IPS DF 6.9 (cell line): Measurements from ENCODE around the gene TADA2B.
"Not testable (repeated sequence)": the region's sequence is repeated elsewhere in the genome, so short reads cannot be mapped to it uniquely, and the experiment has no call there.

ENCODE experiments used
- DNase-seq: peaks from one replicate; pipeline ENCODE4 v3.0.0-alpha.2; 2013; ENCODE audit warnings: low read depth, low spot score
- H3K27ac ChIP-seq: one replicate; pipeline ENCODE4 v1.5.1; 2013; ENCODE audit warnings: low read length, control low read depth
- H3K27me3 ChIP-seq: 2 replicates; pipeline ENCODE4 v1.6.1; 2013; ENCODE audit warnings: mild to moderate bottlenecking, low read length; ENCODE audit not compliant: control insufficient read depth, insufficient read depth
- H3K36me3 ChIP-seq: 2 replicates; pipeline ENCODE4 v1.6.1; 2013; ENCODE audit warnings: low read length; ENCODE audit not compliant: control insufficient read depth, insufficient read depth
- H3K4me1 ChIP-seq: 2 replicates; pipeline ENCODE4 v1.6.1; 2013; ENCODE audit warnings: low read length; ENCODE audit not compliant: control insufficient read depth, insufficient read depth
- H3K4me3 ChIP-seq: 2 replicates; pipeline ENCODE4 v1.5.1; 2013; ENCODE audit warnings: mild to moderate bottlenecking, low read length
- H3K9me3 ChIP-seq: 2 replicates; pipeline ENCODE4 v1.6.1; 2013; ENCODE audit warnings: low read length, inconsistent platforms; ENCODE audit not compliant: control insufficient read depth, insufficient read depth
- WGBS: extraction: QIAGEN DNeasy Blood & Tissue Kit; methylation state at CpG from one replicate; pipeline ENCODE4 v1.1.7; 2013; ENCODE audit warnings: mixed read lengths, missing lambda C conversion rate; ENCODE audit not compliant: insufficient read length, insufficient coverage; 5-methylcytosine and 5-hydroxymethylcytosine counted together

TADA2B gene

DNA sequence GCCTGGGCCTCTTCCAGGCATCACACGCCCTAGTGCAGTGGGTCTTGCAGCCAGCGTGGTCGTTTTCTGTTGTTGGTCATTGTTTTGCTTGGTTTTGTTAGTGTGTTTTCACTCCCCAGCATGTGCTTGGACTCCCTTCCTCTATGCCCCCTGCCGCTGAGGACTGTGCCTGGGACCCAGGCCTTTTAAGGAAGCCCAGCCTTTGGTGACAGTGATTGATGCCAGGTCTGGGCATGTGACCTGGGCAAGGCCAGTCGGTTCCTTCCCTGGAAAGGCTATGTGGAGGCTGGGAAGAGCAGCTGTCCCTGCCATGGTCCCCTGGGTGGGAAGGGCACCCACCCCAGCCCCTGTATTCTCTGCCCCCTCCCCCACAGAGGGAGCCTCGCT lies 33.5 kb downstream of the TADA2B start:
- WGBS, result no CpG with 5 or more reads among the region's 6 CpGs
- Histone ChIP-seq H3K27ac (no peak overlapping the region), H3K4me1 (no peaks in the 10 kb centered on the region), H3K36me3 (no peaks in the 10 kb centered on the region), H3K9me3 (no peaks in the 10 kb centered on the region), H3K27me3 (no peaks in the 10 kb centered on the region; the same call in 1 of the 2 replicates), H3K4me3 (no peak overlapping the region)
- no peak for DNase-seq

DNA sequence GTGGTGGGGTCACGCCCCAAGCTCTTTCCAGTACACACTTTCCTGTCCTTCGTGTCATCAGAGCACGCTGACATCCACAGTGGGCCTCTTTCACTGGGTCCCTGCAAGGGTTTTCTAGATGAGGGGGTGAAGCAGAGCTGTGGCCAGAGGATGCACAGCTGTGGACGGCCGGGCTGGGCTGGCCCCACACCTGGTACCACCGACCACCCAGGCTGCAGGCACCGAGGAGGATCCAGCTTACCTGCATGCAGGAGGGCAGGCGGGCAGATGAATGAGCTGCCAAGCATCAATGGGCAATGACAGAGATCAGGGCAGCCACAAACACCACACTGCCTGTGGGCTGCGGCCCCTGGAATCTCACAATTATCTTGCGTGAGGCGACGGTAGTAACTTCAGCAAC lies 34.2 kb downstream of the TADA2B start:
- WGBS, result no CpG with 5 or more reads among the region's 12 CpGs
- Histone ChIP-seq H3K27ac (no peak overlapping the region), H3K4me3 (no peak overlapping the region), H3K27me3 (no peaks in the 10 kb centered on the region; the same call in 1 of the 2 replicates), H3K4me1 (no peaks in the 10 kb centered on the region), H3K9me3 (no peaks in the 10 kb centered on the region), H3K36me3 (no peaks in the 10 kb centered on the region)
- DNase-seq, result no peak

DNA sequence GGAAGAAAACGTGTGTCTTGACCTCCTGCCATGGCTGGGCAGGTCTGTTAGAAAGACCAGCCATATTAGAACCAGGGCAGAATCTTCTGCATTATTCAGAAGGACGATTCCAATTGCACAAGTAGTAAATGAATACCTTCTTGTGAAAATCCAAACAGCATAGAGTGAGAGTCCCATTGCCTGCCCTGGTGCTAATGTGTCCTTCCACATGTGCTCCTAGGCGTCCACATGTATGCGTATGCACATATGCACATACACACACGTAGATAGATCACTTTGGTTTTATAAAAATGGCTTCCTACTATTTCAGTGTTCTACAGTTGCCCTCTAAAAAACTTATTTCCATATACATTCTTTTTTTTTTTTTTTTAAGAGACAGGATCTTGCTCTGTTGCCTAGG lies 34.9 kb downstream of the TADA2B start:
- no peaks in the 10 kb centered on the region for H3K4me1 ChIP-seq
- no peak overlapping the region for H3K27ac ChIP-seq
- no peaks in the 10 kb centered on the region for H3K36me3 ChIP-seq
- no CpG with 5 or more reads among the region's 5 CpGs for WGBS
- H3K9me3 ChIP-seq, result no peaks in the 10 kb centered on the region
- no peak overlapping the region for H3K4me3 ChIP-seq
- no peak for DNase-seq
- H3K27me3 ChIP-seq, result no peaks in the 10 kb centered on the region; the same call in 1 of the 2 replicates

DNA sequence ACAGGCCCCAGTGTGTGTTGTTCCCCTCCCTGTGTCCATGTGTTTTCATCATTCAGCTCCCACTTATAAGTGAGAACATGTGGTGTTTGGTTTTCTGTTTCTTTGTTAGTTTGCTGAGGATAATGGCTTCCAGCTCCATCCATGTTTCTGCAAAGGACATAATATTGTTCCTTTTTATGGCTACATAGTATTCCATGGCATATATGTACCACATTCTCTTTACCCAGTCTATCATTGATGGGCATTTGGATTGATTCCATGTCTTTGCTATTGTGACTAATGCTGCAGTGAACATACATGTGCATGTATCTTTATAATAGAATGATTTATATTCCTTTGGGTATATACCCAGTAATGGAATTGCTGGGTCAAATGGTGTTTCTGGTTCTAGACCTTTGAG lies 36.3 kb downstream of the TADA2B start:
- H3K4me1 ChIP-seq, H3K4me3 ChIP-seq, H3K27ac ChIP-seq, H3K36me3 ChIP-seq, H3K9me3 ChIP-seq, H3K27me3 ChIP-seq, DNase-seq: not testable (repeated sequence)

DNA sequence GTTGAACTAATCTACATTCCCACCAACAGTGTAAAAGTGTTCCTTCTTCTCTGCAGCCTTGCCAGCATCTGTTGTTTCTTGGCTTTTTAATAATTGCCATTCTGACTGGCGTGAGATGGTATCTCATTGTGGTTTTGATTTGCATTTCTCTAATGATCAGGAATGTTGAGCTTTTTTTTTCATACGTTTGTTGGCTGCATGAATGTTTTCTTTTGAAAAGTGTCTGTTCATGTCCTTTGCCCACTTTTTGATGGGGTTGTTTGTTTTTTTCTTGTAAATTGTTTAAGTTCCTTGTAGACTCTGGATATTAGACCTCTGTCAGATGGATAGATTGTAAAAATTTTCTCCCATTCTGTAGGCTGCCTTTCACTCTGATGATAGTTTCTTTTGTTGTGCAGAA lies 36.7 kb downstream of the TADA2B start:
- H3K27ac ChIP-seq, H3K4me3 ChIP-seq, H3K36me3 ChIP-seq, H3K4me1 ChIP-seq, DNase-seq, H3K27me3 ChIP-seq, H3K9me3 ChIP-seq: not testable (repeated sequence)
- no CpG with 5 or more reads among the region's 2 CpGs for WGBS

DNA sequence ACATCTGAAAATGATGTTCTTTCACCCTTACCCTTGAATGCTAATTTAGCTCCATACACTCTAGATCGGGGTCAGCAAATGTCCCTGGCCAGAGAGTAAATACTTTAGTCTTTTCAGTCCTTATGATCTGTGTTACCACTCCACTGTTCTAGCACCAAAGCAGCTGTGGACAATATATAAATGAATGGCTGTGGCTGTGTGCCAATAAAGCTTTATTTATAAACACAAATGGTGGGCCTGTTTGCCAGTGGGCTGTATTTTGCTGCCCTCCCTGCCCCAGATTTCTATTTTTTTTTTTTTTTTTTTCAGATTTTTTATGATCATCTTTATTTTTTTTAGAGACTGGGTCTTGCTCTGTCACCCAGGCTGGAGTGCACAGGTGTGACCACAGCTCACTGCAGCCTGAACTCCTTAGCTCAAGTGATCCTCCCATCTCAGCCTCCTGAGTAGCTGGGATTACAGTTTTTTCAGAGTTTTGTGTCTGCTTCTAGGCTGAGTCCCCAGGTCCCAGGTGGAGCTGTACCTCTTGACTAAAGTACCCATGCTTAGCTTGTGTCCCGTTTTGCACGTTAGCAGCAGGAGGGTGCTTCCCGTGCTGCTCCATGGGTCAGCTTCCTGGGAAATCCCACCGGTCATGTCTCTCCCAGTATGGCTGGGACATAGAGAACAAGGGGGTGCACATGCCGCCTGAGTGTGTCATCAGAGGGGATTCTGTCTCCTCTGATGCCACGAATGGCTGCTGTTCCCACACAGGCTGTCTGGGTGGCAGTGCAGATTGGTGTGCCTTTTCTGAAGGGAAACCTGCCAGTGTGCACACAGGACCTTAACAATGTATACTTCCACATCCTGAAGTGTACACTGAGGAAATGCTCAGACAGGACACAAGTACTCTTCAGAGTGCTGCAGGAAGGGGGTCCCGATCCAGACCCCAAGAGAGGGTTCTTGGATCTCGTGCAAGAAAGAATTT lies 40.7 kb downstream of the TADA2B start:
- Histone ChIP-seq H3K36me3 (no peaks in the 10 kb centered on the region), H3K4me1 (no peaks in the 10 kb centered on the region), H3K4me3 (no peak overlapping the region), H3K27ac (no peak overlapping the region), H3K27me3 (peaks cover 8% of the 10 kb centered on the region; the same call in 1 of the 2 replicates), H3K9me3 (no peaks in the 10 kb centered on the region)
- WGBS, result no CpG with 5 or more reads among the region's 9 CpGs
- DNase-seq, result no peak

DNA sequence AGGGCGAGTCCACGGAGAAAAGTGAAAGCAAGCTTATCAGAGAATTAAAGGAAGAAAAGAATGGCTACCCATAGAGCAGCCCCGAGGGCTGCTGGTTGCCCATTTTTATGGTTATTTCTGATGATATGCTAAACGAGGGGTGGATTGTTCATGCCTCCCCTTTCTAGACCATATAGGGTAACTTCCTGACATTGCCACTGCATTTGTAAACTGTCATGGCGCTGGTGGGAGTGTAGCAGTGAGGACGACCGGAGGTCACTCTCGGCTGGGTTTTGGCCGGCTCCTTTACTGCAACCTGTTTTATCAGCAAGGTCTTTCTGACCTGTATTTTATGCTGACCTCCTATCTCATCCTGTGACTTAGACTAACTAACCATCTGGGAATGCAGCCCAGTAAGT lies 41.4 kb downstream of the TADA2B start:
- not testable (repeated sequence) for H3K36me3 ChIP-seq, H3K9me3 ChIP-seq, DNase-seq, H3K4me3 ChIP-seq, H3K4me1 ChIP-seq, H3K27ac ChIP-seq
- no CpG with 5 or more reads among the region's 9 CpGs for WGBS
- peaks cover 13% of the 10 kb centered on the region; the same call in 1 of the 2 replicates for H3K27me3 ChIP-seq

DNA sequence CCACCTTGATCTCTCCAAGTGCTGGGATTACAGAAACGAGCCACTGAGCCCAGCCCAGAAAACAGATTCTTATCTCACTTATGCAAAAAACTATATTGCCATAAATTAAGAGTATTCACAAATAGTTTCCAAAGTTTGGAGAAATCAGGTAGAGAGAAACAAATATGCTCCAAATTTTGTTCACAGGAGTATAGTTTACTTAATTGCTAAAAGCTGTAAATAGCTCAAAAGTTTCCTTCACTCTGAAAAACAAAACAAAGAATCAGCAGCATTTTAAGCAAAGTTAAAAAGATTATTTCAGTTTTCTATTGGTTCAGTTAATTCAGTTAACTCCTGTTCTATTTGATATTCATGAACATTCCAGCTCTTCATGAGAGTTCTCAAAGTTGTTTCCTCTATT lies 43.2 kb downstream of the TADA2B start:
- no peak overlapping the region for H3K27ac ChIP-seq
- H3K36me3 ChIP-seq, result no peaks in the 10 kb centered on the region
- H3K27me3 ChIP-seq, result peaks cover 23% of the 10 kb centered on the region
- H3K4me1 ChIP-seq, result no peaks in the 10 kb centered on the region
- no peaks in the 10 kb centered on the region for H3K9me3 ChIP-seq
- no peak for DNase-seq
- no peak overlapping the region for H3K4me3 ChIP-seq
- no CpG with 5 or more reads among the region's 1 CpG for WGBS

DNA sequence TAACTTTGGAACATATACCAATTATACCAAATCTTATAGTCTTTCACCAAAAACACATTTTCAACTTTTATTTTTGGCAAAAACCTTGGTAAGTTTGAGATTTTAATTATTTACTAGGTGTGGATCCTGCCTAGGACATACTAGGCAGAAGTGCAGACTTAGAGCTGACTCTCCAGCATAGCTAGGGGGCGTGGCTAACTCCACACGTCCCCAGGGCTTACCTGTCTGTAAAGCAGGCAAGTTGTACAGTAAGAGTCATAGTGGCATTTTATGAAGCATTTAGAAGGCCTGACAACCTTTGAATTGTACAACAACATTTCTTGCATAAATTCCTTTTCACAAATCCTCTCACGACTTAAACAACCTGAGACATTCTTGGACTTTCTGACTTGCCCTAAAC lies 43.9 kb downstream of the TADA2B start:
- Histone ChIP-seq H3K4me3 (no peak overlapping the region), H3K27me3 (peaks cover 26% of the 10 kb centered on the region), H3K27ac (no peak overlapping the region), H3K9me3 (no peaks in the 10 kb centered on the region), H3K36me3 (no peaks in the 10 kb centered on the region), H3K4me1 (no peaks in the 10 kb centered on the region)
- no peak for DNase-seq
- no CpG with 5 or more reads among the region's 3 CpGs for WGBS

DNA sequence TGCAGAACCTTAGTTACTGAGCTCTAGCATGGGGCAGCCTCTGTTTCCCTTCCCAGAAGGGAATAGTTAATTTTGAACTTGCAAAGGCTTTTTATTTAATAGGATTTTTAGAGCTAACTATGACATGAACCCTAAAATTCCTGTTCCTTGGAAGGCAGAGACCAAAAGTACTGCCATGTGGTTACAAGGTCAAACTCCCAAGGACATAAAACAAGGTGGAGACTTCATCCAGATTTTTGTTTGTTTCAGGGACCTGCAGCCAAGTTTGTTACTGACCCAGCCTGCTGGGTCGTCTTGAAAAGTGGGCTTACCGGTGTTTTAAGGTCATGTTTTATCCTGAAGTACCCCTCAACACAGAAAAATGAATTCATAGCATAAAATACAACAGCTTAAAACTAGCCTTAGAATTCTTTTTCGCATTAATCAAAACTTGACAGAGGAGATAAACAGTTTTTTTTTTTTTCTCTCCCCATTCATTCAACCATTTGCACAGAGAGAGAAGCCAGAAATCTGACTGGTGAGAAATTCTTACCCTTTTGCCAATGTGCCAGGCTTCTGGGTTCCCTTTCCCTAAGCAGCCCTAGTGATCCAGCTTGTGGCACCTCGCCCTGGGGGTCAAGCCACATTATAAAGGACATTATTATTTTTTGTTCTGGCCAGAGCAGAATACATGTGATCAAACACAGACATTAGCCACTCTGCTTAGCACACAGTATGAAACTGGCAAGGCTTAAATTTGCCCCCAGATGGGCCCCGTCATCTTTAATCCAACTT lies 46.2 kb downstream of the TADA2B start:
- Histone ChIP-seq H3K36me3 (no peaks in the 10 kb centered on the region), H3K9me3 (no peaks in the 10 kb centered on the region), H3K27me3 (peaks cover 34% of the 10 kb centered on the region), H3K4me1 (no peaks in the 10 kb centered on the region), H3K4me3 (no peak overlapping the region), H3K27ac (no peak overlapping the region)
- no peak for DNase-seq
- WGBS, result no CpG with 5 or more reads among the region's 5 CpGs
